ENCODE measurements around the gene EFNA5.
A peak's percentile ranks its signal among the peaks of the same experiment; 100 is the strongest.

EFNA5 gene

DNA sequence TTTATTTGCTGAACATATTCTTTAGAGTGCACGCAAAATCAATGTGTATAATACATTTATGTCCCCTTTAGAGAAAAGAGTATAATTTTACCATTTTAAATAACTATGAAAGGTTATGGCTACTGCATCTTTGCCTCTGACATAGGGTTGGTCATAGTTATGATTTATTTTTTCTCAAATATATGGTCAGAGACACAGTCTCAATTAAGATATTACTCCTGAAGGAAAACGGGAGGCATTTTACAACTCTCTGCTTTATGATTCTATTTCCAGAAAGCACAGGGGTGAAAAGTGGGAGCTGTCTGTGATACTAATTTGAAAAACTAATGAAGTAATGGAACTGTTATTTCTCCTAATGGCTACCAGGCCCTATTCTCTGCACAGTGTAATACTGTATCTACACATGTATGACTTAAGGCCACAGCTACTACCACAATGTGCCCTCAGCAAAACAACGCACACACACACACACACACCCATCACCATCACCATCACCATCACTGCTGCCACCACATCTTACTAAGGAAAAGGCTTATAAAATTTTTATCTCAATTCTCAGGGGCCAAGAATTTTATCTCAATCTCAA lies 262.9 kb downstream of the EFNA5 start:
- no peaks in the 10 kb centered on the region for H3K4me1 Mint-ChIP-seq (ENCODE audit: low read depth)

DNA sequence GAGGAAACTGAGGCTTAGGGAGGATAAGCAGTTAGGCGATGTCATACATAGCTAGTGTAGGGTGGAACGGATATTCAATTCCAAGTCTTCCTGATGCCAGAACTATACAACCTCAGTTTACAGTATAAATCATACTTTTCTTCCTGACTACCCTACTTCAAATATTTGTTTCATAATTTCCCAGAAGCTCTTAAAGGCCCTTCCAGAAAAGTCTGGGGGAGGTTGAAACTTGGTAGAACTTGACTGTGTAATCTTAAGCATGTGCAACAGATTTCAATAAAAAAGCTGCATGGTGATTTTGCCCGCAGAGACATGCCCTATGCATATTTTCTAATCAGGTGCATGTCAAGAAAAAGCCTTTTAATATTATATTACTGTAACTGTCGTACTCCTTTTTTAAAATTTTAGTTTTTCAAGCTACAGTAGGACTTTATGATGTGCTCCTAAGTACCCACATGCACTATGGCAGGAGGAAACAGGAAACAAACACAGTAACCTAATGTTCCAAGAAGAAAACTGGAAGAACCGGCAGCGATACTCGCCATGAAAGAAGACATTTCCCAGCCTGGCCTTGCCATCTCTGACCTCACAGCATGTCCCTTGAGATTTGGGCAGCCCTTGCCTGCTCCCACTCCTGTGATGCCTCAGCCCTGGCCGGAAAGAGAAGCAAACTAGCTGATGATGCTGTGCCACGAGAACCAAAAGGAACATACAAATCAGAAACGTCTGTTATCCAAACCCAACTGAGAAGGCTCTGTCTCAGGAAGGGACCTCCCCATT lies 266.0 kb downstream of the EFNA5 start:
- Mint-ChIP-seq H3K4me1 (ENCODE audit: low read depth) (no peaks in the 10 kb centered on the region), H3K9me3 (no peaks in the 10 kb centered on the region), H3K27ac (no peak overlapping the region), H3K4me3 (no peak overlapping the region), H3K36me3 (ENCODE audit: low read depth) (no peaks in the 10 kb centered on the region), H3K27me3 (ENCODE audit: low read depth) (peaks cover 9% of the 10 kb centered on the region)

More for the DNA sequence above, 262.9 kb downstream of the EFNA5 start:
- Mint-ChIP-seq H3K27me3 (ENCODE audit: low read depth) (peaks cover 4% of the 10 kb centered on the region), H3K36me3 (ENCODE audit: low read depth) (no peaks in the 10 kb centered on the region), H3K4me3 (no peak overlapping the region), H3K9me3 (no peaks in the 10 kb centered on the region), H3K27ac (no peak overlapping the region)

DNA sequence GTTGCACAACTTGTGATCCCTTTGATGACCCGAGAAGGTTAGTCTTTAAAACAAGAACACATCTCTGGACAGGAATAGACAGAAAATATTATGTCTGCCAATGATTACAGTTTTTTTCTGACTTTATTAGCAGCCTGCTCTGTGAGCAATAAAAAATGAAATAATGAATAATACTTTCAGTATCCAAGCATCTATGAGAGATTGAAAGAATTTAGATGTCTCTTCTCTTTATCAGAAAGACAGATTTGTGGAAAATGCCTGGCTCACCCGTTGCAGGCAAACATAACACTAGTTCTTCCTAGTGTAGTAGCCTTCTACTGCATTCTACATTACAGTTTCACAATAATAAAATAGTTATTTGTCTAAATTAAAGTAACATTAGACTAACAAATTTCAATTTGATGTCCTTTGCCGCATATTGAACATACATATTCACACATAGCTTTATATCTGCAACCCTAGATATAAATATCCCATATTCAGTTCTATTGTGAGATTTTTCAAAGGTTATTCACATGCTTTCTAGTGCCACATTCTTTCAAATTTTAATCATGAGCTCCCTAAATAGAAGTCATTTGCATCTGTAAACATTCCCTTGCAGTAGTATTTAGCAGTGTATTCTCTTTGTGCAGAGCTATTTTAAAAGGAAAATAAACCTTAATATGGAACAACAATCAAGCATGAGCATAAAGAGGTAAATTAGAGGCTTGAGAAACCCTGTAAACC lies 267.3 kb downstream of the EFNA5 start:
- no peak overlapping the region for H3K27ac Mint-ChIP-seq
- H3K4me3 Mint-ChIP-seq: no peak overlapping the region
- H3K36me3 Mint-ChIP-seq (ENCODE audit: low read depth): no peaks in the 10 kb centered on the region
- H3K9me3 Mint-ChIP-seq: no peaks in the 10 kb centered on the region
- peaks cover 9% of the 10 kb centered on the region for H3K27me3 Mint-ChIP-seq (ENCODE audit: low read depth)
- no peaks in the 10 kb centered on the region for H3K4me1 Mint-ChIP-seq (ENCODE audit: low read depth)

DNA sequence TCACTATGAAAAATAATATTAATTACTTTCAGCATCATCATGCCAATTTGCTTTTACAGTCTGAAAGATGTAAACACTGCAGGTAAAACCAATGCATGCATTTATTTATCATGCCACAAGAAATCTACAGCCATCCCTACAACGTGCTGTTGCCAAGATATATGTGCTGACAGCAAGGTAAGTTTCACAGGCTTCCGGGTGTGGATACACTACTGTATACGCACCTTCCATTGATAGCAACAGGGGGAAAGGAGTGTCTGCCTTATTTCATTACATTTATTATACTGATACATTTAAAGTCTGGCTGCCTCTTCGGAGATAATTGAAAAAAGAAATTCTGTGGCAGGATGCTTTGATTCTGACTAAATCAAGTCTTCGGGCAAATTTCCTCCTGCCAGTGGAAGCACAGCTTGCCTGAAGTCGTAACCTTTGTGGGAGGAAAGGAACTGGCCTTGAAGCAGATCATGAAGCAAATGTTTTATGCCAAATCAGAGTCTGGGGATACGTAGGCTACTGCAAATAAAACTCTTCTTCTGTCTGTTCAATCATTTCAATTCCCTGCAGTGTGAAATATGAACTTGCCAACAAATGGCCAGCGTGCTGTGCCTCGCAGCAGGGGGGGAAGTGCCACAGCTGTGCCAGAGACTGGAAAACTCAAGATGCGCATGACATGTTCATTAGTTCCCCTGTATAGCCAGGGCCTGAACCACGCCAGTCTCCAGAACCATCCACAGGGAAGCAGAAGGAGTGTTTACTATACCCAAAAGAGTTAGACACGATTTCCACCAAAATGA lies 268.1 kb downstream of the EFNA5 start:
- H3K36me3 Mint-ChIP-seq (ENCODE audit: low read depth): no peaks in the 10 kb centered on the region
- H3K4me3 Mint-ChIP-seq: no peak overlapping the region
- peaks cover 9% of the 10 kb centered on the region for H3K27me3 Mint-ChIP-seq (ENCODE audit: low read depth)
- H3K9me3 Mint-ChIP-seq: no peaks in the 10 kb centered on the region
- no peak overlapping the region for H3K27ac Mint-ChIP-seq
- no peaks in the 10 kb centered on the region for H3K4me1 Mint-ChIP-seq (ENCODE audit: low read depth)

DNA sequence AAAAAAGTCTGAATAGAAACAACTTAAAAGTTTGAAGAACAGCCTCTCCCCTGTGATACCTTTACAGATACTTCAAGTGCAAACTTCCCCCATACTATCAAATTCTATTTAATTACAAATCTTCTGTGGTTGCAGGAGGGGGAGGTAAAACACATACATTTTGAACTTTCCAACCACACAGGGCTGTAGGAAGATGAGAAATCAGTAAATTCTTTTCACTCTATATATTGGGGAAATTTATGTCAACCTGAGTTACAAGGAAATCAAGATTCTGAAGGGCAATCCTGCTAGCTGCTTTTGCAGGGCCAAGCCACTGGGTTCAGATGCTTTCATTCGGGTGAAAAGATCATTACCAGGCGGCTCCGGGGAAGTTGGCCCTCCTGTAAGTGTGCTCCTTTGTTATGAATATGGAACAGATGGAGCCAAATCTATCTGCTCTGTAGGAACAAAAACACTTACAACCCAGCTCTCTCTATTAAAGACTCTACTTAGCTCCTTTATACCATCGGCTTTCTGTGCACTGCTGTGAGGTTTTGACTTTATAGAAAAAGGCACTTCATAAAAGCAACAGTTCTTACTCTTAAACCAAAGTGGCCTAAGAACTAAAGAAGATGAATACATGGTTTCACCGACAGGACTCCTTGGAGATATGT lies 269.1 kb downstream of the EFNA5 start:
- no peaks in the 10 kb centered on the region for H3K9me3 Mint-ChIP-seq
- no peaks in the 10 kb centered on the region for H3K4me1 Mint-ChIP-seq (ENCODE audit: low read depth)
- peaks cover 9% of the 10 kb centered on the region for H3K27me3 Mint-ChIP-seq (ENCODE audit: low read depth)
- no peak overlapping the region for H3K27ac Mint-ChIP-seq
- no peaks in the 10 kb centered on the region for H3K36me3 Mint-ChIP-seq (ENCODE audit: low read depth)
- H3K4me3 Mint-ChIP-seq: no peak overlapping the region

DNA sequence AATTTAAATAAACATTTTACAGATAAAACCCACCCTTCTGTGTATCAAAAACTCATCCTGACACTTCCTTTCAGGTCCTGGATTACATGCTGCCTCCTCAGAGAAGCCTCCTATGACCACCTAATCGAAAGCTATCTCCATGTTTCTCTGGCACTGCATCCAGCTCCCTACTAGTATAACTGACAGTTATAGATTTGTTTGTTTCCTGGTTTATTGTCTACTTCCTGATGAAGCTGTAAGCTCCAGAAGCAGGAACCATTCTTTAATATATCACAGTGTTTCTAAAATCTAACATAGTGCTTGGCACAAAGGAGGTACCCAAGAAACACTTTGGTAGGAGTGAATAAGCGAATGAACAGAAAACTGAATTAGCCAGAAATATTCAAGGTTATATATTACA lies 270.4 kb downstream of the EFNA5 start:
- H3K36me3 Mint-ChIP-seq (ENCODE audit: low read depth): no peaks in the 10 kb centered on the region

DNA sequence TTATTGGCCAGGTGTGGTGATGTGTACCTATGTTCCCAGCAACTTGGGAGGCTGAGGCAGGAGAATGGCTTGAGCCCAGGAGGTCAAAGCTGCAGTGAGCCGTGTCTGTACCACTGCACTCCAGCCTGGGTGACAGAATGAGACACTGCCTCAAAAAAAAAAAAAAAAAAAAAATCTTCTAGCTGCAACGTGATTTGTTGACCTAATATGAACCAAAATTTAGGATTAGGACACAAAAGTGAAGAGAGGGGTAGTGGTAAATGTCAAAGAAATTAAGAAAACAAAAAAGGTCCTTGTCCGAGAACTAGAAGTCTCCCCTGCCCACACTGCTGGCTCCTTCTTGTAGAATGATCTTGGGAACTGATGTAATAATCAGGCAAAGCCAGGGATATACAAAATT lies 272.0 kb downstream of the EFNA5 start:
- H3K27ac Mint-ChIP-seq: no peak overlapping the region

More for the DNA sequence above, 270.4 kb downstream of the EFNA5 start:
- H3K27ac Mint-ChIP-seq: no peak overlapping the region
- no peaks in the 10 kb centered on the region for H3K9me3 Mint-ChIP-seq
- H3K4me1 Mint-ChIP-seq (ENCODE audit: low read depth): no peaks in the 10 kb centered on the region
- no peak overlapping the region for H3K4me3 Mint-ChIP-seq
- H3K27me3 Mint-ChIP-seq (ENCODE audit: low read depth): peaks cover 12% of the 10 kb centered on the region

DNA sequence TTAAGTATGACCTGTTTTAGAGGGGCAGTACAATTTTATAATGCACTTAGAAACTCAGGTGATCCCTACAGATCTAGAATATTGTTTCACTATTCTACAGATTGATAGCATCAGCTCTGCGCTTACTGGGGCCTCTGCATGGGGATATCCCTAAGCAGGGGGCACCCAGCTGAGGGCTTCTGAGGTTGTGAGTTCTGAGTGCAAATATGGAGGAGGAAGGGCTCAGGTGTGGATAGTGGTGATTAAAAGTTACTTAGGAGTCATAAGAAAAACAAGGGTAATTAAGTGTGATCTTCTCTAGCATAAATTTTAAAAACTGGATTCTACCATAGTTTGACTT lies 274.4 kb downstream of the EFNA5 start:
- Mint-ChIP-seq H3K9me3 (no peaks in the 10 kb centered on the region), H3K4me1 (ENCODE audit: low read depth) (no peaks in the 10 kb centered on the region), H3K36me3 (ENCODE audit: low read depth) (no peaks in the 10 kb centered on the region), H3K4me3 (no peak overlapping the region), H3K27me3 (ENCODE audit: low read depth) (peaks cover 4% of the 10 kb centered on the region), H3K27ac (no peak overlapping the region)

More for the DNA sequence above, 272.0 kb downstream of the EFNA5 start:
- Mint-ChIP-seq H3K9me3 (no peaks in the 10 kb centered on the region), H3K27me3 (ENCODE audit: low read depth) (peaks cover 12% of the 10 kb centered on the region), H3K4me1 (ENCODE audit: low read depth) (no peaks in the 10 kb centered on the region), H3K36me3 (ENCODE audit: low read depth) (no peaks in the 10 kb centered on the region), H3K4me3 (no peak overlapping the region)

DNA sequence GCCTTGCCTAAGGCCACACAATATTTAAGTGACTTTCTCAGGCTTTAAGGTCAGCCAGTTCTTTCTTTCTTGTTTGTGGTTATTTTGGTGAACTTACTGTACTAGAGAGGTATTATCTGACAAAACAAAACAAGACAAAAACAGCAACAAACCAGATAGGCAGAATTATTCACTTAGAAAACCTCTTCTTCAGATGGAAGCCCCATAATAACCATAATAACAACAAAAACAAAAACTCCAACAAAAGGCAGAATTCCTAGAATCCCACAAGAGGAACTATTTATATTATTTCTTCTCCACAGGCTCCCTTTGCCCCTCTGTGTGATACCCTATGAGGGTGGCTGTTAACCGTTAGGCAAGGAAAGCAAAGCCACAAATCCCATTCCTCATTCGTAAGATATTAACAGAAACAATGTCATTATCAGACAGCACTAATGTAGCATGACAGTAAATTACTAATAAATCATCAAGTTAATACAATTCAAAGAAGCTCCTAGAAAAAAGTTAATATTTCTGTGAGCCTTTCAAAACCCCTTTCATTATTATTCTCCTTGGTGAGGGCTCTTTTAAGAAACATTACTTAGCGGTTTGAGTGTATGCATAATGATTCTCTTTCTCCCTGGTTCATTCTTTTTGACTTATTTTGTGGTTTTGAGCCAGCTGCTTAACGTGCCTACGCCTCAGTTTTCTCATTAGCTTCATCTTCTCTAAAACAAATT lies 274.9 kb downstream of the EFNA5 start:
- H3K4me1 Mint-ChIP-seq (ENCODE audit: low read depth): no peaks in the 10 kb centered on the region
- H3K36me3 Mint-ChIP-seq (ENCODE audit: low read depth): no peaks in the 10 kb centered on the region
- no peak overlapping the region for H3K27ac Mint-ChIP-seq
- peaks cover 3% of the 10 kb centered on the region for H3K27me3 Mint-ChIP-seq (ENCODE audit: low read depth)
- H3K9me3 Mint-ChIP-seq: no peaks in the 10 kb centered on the region
- H3K4me3 Mint-ChIP-seq: no peak overlapping the region

DNA sequence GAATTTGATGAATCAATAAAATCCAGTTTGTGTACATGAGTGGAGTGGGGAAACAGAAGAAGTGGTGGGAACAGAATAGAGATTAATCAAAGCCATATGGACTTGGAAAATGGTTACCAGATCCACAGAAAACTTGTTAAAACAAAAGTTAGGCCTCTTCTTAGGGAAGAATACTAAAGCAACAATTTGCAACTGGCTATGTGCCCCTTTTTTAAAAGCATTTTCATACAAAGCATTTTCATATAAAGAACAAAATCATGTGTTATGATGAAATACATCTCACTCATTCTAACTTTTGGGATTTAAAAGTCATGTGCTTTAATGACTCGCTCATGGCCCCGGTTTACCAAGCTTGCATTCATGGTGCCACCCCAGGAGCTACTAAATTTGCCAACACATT lies 276.9 kb downstream of the EFNA5 start:
- peaks cover 3% of the 10 kb centered on the region for H3K27me3 Mint-ChIP-seq (ENCODE audit: low read depth)
- no peaks in the 10 kb centered on the region for H3K9me3 Mint-ChIP-seq
- no peak overlapping the region for H3K27ac Mint-ChIP-seq
- no peaks in the 10 kb centered on the region for H3K36me3 Mint-ChIP-seq (ENCODE audit: low read depth)
- peaks cover 8% of the 10 kb centered on the region for H3K4me1 Mint-ChIP-seq (ENCODE audit: low read depth)
- H3K4me3 Mint-ChIP-seq: no peak overlapping the region

DNA sequence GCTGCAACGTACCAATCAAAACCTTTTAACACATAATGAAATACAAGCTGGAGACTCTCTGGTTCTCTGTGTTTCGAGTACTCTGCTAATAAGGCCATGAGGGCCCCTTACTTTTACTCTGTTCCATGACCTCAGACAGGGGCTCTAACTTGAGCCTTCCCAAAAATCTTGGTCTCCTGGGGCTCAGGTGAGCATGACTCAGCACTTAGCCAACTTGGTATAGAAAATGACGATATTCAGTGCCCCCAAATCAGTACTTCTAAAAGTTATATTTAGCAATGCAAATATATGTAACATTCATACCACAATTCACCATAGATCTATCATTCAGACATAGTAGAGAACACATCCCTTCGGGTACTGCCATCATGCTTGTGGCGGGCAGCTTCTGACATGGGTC lies 278.9 kb downstream of the EFNA5 start:
- H3K27me3 Mint-ChIP-seq (ENCODE audit: low read depth): peaks cover 3% of the 10 kb centered on the region
- H3K36me3 Mint-ChIP-seq (ENCODE audit: low read depth): no peaks in the 10 kb centered on the region
- H3K27ac Mint-ChIP-seq: no peak overlapping the region
- no peak overlapping the region for H3K4me3 Mint-ChIP-seq
- H3K9me3 Mint-ChIP-seq: no peaks in the 10 kb centered on the region
- H3K4me1 Mint-ChIP-seq (ENCODE audit: low read depth): peaks cover 21% of the 10 kb centered on the region

DNA sequence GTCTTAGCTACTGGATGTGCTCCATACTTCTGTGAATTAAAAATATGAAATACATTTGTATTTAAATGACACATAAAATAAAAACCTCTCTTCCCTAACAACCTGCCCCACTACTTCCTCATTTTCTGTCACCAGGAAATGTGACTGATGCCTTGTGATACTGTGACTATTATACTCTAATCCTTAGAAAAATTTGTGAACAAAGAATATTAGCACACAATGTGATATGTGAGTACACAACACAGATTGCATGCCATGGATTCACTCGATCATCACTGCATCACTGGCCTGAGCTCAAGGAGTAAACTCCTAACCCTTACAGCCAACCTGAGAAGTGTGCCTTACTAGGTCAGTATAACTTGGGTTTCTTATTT lies 281.0 kb downstream of the EFNA5 start:
- Mint-ChIP-seq H3K27ac (no peak overlapping the region), H3K27me3 (ENCODE audit: low read depth) (peaks cover 3% of the 10 kb centered on the region), H3K4me3 (no peak overlapping the region), H3K9me3 (no peaks in the 10 kb centered on the region), H3K36me3 (ENCODE audit: low read depth) (no peaks in the 10 kb centered on the region), H3K4me1 (ENCODE audit: low read depth) (peaks cover 21% of the 10 kb centered on the region)

DNA sequence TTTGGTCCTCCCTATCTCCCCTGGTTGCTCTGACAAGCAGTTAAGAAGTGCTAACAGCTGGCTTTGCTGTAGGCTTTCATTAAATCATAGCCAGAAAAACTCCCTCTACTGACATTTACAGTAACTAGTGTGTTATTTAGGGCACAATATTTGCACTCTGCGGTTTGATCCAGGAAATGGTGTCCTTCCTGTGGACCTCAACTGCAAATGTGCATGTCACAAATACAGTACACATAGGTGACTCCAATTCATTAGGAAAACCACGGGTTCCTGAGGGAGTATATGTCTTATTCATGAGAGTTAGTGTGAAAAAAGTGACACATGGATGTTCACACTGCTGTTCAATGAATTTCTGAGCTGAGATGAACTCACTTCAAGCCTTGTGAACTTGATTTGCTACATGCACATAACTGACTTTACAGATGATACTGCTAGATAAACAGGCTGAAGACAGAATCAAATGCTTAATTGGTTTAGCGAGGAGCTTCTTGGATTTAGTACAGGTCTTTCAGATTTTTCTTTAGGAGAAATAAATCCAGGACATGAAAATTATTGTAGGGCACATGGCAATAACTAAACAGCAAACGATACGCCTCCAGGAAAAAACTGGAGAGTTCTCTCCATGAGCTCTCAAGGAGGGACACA lies 281.5 kb downstream of the EFNA5 start:
- Mint-ChIP-seq H3K36me3 (ENCODE audit: low read depth) (no peaks in the 10 kb centered on the region), H3K27ac (peak overlapping the region; percentile 10), H3K4me3 (peak overlapping the region; percentile 53), H3K4me1 (ENCODE audit: low read depth) (peaks cover 21% of the 10 kb centered on the region), H3K27me3 (ENCODE audit: low read depth) (peaks cover 5% of the 10 kb centered on the region), H3K9me3 (no peaks in the 10 kb centered on the region)
